IMR-90 (cell line): ENCODE data around the gene INPP5A. TPM values are rescaled to one million over a fixed set of nuclear protein-coding genes. Genes with fewer than 3 reads are reported as not detected.

ENCODE experiments used
- ATAC-seq: fragments of 200-7000 bp; cut with Tn5 transposase; 2 replicates; pipeline ENCODE4 v1.9.1; 2020; ENCODE audit warnings: low read depth, mild to moderate bottlenecking, moderate library complexity
- BruUV-seq: library from RNA; stranded (reverse); fragments of 400-500 nt; replicated peaks from 2 replicates; lab custom pipeline; 2021; lab: Mats Ljungman, UMichigan
- CTCF ChIA-PET: fragments of 300-600 bp; formaldehyde crosslinking; extraction: SDS; loops from one replicate; lab custom pipeline; 2021; ENCODE audit warnings: antibody characterized with exemption; lab: Yijun Ruan, JAX
- POLR2A ChIA-PET: fragments of 300-600 bp; sonication (Branson Sonifier 250); formaldehyde crosslinking; loops from one replicate; lab custom pipeline; 2022; ENCODE audit warnings: antibody characterized with exemption; ENCODE audit not compliant: unreplicated experiment; lab: Charles Lee
- DNase-seq: peaks from one replicate; pipeline ENCODE4 v3.0.0; 2013
- H2AFZ ChIP-seq: replicated peaks from 2 replicates; pipeline ENCODE3; 2013; ENCODE audit warnings: low read length, mild to moderate bottlenecking; ENCODE audit not compliant: poor library complexity
- H2AK5ac ChIP-seq: 2 replicates; pipeline ENCODE4 v1.6.1; 2013; ENCODE audit warnings: low read depth, low read length, inconsistent platforms
- H2AK9ac ChIP-seq: replicated peaks from 2 replicates; pipeline ENCODE3; 2013; ENCODE audit warnings: mild to moderate bottlenecking, low read depth, low read length, moderate library complexity; ENCODE audit not compliant: poor library complexity
- H2BK120ac ChIP-seq: 2 replicates; pipeline ENCODE4 v1.6.1; 2013; ENCODE audit warnings: low read depth, low read length, inconsistent platforms
- H2BK15ac ChIP-seq: 3 replicates; pipeline ENCODE4 v1.6.1; 2013; ENCODE audit warnings: low read depth, low read length, inconsistent platforms
- H2BK20ac ChIP-seq: 2 replicates; pipeline ENCODE4 v1.6.1; 2013; ENCODE audit warnings: low read depth, mild to moderate bottlenecking, inconsistent platforms, low read length, moderate library complexity
- H2BK5ac ChIP-seq: 2 replicates; pipeline ENCODE4 v1.6.1; 2013; ENCODE audit warnings: mild to moderate bottlenecking, low read depth, low read length, inconsistent platforms; ENCODE audit not compliant: poor library complexity, severe bottlenecking
- H3K14ac ChIP-seq: replicated peaks from 2 replicates; pipeline ENCODE4 v1.6.1; 2013; ENCODE audit warnings: low read depth, low read length, inconsistent platforms
- H3K18ac ChIP-seq: 2 replicates; pipeline ENCODE4 v1.6.1; 2013; ENCODE audit warnings: low read depth, low read length, control low read depth
- H3K23ac ChIP-seq: 2 replicates; pipeline ENCODE4 v1.6.1; 2013; ENCODE audit warnings: low read depth, low read length, inconsistent platforms
- H3K27ac ChIP-seq: 2 replicates; pipeline ENCODE4 v1.5.1; 2013; ENCODE audit warnings: mild to moderate bottlenecking, control low read depth, low read length; ENCODE audit not compliant: insufficient read depth
- H3K27me3 ChIP-seq: 2 replicates; pipeline ENCODE4 v1.6.1; 2013; ENCODE audit warnings: low read length; ENCODE audit not compliant: control insufficient read depth, insufficient read depth
- H3K36me3 ChIP-seq: 2 replicates; pipeline ENCODE4 v1.6.1; 2013; ENCODE audit warnings: low read length, mixed read lengths; ENCODE audit not compliant: control insufficient read depth, insufficient read depth
- H3K4ac ChIP-seq: 2 replicates; pipeline ENCODE4 v1.6.1; 2013; ENCODE audit warnings: low read depth, low read length, inconsistent platforms
- H3K4me1 ChIP-seq: 2 replicates; pipeline ENCODE4 v1.6.1; 2013; ENCODE audit warnings: low read length, mixed read lengths; ENCODE audit not compliant: control insufficient read depth, insufficient read depth
- H3K4me2 ChIP-seq: 2 replicates; pipeline ENCODE4 v1.6.1; 2013; ENCODE audit warnings: low read depth, mild to moderate bottlenecking, control low read depth, low read length, moderate library complexity
- H3K4me3 ChIP-seq: 2 replicates; pipeline ENCODE4 v1.5.1; 2013; ENCODE audit warnings: low read depth, mild to moderate bottlenecking, control low read depth, low read length, moderate library complexity; ENCODE audit not compliant: insufficient read depth
- H3K56ac ChIP-seq: 2 replicates; pipeline ENCODE4 v1.6.1; 2013; ENCODE audit warnings: low read length, inconsistent platforms; ENCODE audit not compliant: insufficient read depth; ENCODE audit errors: extremely low read depth
- H3K79me1 ChIP-seq, 2 experiments: 2 replicates each; pipeline ENCODE4 v1.6.1; 2013; ENCODE audit warnings: low read length in 2 of 2, inconsistent platforms in 1 of 2, low read depth in 1 of 2
- H3K9ac ChIP-seq: 2 replicates; pipeline ENCODE4 v1.6.1; 2013; ENCODE audit warnings: low read depth, low read length, control low read depth
- H3K9me1 ChIP-seq: 2 replicates; pipeline ENCODE4 v1.6.1; 2013; ENCODE audit warnings: low read length, inconsistent platforms; ENCODE audit not compliant: insufficient read depth
- H3K9me3 ChIP-seq: 2 replicates; pipeline ENCODE4 v1.6.1; 2013; ENCODE audit warnings: low read length; ENCODE audit not compliant: control insufficient read depth, insufficient read depth
- H4K20me1 ChIP-seq: 2 replicates; pipeline ENCODE4 v1.6.1; 2013; ENCODE audit warnings: low read length, inconsistent platforms; ENCODE audit not compliant: insufficient read depth
- H4K5ac ChIP-seq: 2 replicates; pipeline ENCODE4 v1.6.1; 2013; ENCODE audit warnings: mild to moderate bottlenecking, low read depth, low read length, control low read depth
- H4K8ac ChIP-seq, 2 experiments: 2 replicates each; pipeline ENCODE4 v1.6.1; 2013; ENCODE audit warnings: low read depth in 2 of 2, low read length in 2 of 2, control low read depth in 1 of 2, inconsistent platforms in 1 of 2
- H4K91ac ChIP-seq: 2 replicates; pipeline ENCODE4 v1.6.1; 2013; ENCODE audit warnings: low read depth, low read length, inconsistent platforms; ENCODE audit not compliant: insufficient read depth
- CEBPB ChIP-seq: IDR thresholded peaks from 2 replicates; pipeline ENCODE4 v1.6.1; 2012; ENCODE audit warnings: low read depth, low read length, improper control_type of control experiment
- FOS ChIP-seq: fragments of 150-350 bp; IDR thresholded peaks from 2 replicates; pipeline ENCODE4 v1.6.1; 2016; ENCODE audit warnings: low read depth, low read length
- RAD21 ChIP-seq: IDR thresholded peaks from 2 replicates; pipeline ENCODE4 v1.6.1; 2012; ENCODE audit warnings: low read length, improper control_type of control experiment
- RFX5 ChIP-seq: IDR thresholded peaks from 2 replicates; pipeline ENCODE4 v1.8.0; 2012; ENCODE audit warnings: low read depth, mild to moderate bottlenecking, low read length, moderate library complexity
- SMC3 ChIP-seq: fragments of 150-350 bp; IDR thresholded peaks from 2 replicates; pipeline ENCODE4 v1.6.1; 2016; ENCODE audit warnings: low read depth, mild to moderate bottlenecking, antibody characterized with exemption, low read length, moderate library complexity
- USF2 ChIP-seq: fragments of 150-350 bp; IDR thresholded peaks from 2 replicates; pipeline ENCODE4 v1.6.1; 2017; ENCODE audit warnings: mild to moderate bottlenecking, antibody characterized with exemption, low read length, low read depth
- WGBS, 2 experiments: methylation state at CpG; one replicate each; pipeline versions ENCODE4 v1.1.5 to v1.1.7; 2013; ENCODE audit warnings: missing lambda C conversion rate in 2 of 2; ENCODE audit not compliant: insufficient read length in 1 of 2; ENCODE audit errors: extremely low coverage in 2 of 2; 5-methylcytosine and 5-hydroxymethylcytosine counted together
- dilution Hi-C: fragments of 300-500 bp; cut with HindIII; formaldehyde crosslinking; loops from one replicate; pipeline ENCODE4 v1.14.3; 2018; ENCODE audit warnings: low sequenced_read_pairs; ENCODE audit not compliant: unreplicated experiment
- in situ Hi-C: fragments of 300-500 bp; cut with MboI; formaldehyde crosslinking; loops from 3 replicates; pipeline ENCODE4 v1.14.3; 2019; ENCODE audit warnings: low sequenced_read_pairs, inconsistent platforms, mixed read lengths
- intact Hi-C: fragments of 100-400 bp; cut with micrococcal nuclease; formaldehyde crosslinking; loops from 2 replicates; pipeline ENCODE4 v1.10.0; 2022
- polyA plus RNA-seq, 3 experiments: library from polyadenylated mRNA; depleted of rRNA; stranded (reverse); fragments of >200 nt; gene quantifications; 2 replicates each; pipeline ENCODE4 v1.2.3, GENCODE V29; 2012; ENCODE audit warnings: low replicate concordance in 1 of 3
- total RNA-seq: library from RNA; depleted of rRNA; stranded (reverse); fragments of >200 nt; gene quantifications from 2 replicates; pipeline ENCODE4 v1.2.3, GENCODE V29; 2012

Gene INPP5A
- total and polyA plus RNA-seq, 2 of the 4 experiments (the other 2 are of a cell fraction): 21.4 to 36.7 TPM

DNA sequence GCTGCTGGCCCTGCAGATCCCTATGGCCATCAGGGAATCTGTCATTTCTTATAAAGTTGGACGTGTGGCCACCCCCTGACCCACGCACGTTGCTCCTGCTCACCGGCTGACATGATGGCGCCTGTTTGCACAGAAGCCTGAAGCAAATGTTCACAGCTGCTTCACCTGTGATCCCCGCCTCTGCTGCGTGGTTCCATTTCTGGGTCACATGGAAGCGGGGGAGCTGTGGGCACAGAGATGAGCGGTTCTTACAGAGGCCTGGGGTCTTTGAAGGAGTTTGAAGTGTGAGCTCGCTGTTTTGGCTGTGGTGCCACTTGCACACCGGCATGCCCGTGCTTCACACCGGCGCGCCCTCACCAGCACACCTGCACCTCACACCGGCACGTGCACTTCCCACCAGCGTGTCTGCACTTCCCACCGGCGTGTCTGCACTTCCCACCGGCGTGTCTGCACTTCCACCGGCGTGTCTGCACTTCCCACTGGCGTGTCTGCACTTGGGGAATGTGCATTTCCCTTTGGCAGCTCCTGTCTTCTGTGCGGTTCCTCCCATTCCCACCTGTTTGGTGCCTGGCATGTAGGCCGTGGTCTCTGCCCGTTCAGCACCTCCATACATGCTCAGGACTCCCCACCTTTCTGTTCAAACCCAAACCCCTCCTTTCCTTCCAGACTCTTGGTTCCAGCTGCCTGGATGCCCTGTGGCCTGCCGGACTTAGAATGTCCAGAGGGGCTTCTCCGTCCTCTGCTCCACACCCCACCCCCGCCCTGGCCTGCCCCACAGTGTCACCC lies 86.7 kb downstream of the INPP5A start:
- in situ Hi-C loops (no loop called here), intact Hi-C loops (no loop called here), dilution Hi-C loops (no loop called here)
- Histone ChIP-seq H2AK9ac (no peak overlapping the region), H3K9me1 (peaks cover 10% of the 10 kb centered on the region), H3K36me3 (no peaks in the 10 kb centered on the region), H2BK20ac (no peak overlapping the region), H2AK5ac (no peak overlapping the region), H3K27ac (no peak overlapping the region), H3K4me2 (no peak overlapping the region), H2BK15ac (no peak overlapping the region), H3K14ac (no peak overlapping the region), H3K79me1 (peaks cover 6 to 32% of the 10 kb centered on the region in 2 experiments), H3K18ac (no peak overlapping the region), H2BK5ac (no peak overlapping the region), H4K5ac (no peak overlapping the region), H3K9me3 (peaks cover 4% of the 10 kb centered on the region), H4K8ac (no peak overlapping the region), H2BK120ac (no peak overlapping the region), H4K91ac (no peak overlapping the region), H3K4me3 (no peak overlapping the region), H3K4me1 (peaks cover 14% of the 10 kb centered on the region), H3K4ac (no peak overlapping the region), H3K27me3 (no peaks in the 10 kb centered on the region), H2AFZ (no peak overlapping the region), H3K9ac (no peak overlapping the region), H4K20me1 (peaks cover 4% of the 10 kb centered on the region; the same call in 1 of the 2 replicates), H3K23ac (no peak overlapping the region), H3K56ac (no peak overlapping the region)
- no TSS peak for BruUV-seq
- DNase-seq (no peak), ATAC-seq (no peak)
- WGBS, 2 experiments: 93% methylated on average over 23 of the region's 31 CpGs; no CpG with 5 or more reads in 1 of the 2 experiments
- TF ChIP-seq USF2: no peak
- no peak for TF ChIP-seq CEBPB
- no peak for TF ChIP-seq FOS
- no peak for TF ChIP-seq RFX5
- TF ChIP-seq SMC3: no peak
- no peak for TF ChIP-seq RAD21
- ChIA-PET CTCF (no interaction called here), POLR2A (no interaction called here)
